Mucosa of rectum (tissue), 2 donors: ENCODE results near the gene OR8J1.
"Not testable (repeated sequence)": the region's sequence is repeated elsewhere in the genome, so short reads cannot be mapped to it uniquely, and the experiment has no call there.

Experiments
- H3K27ac ChIP-seq, 2 donors: one replicate each; pipeline ENCODE4 v1.7.0; 2013; ENCODE audit warnings: inconsistent platforms in 2 of 2, low read depth in 2 of 2, low read length in 2 of 2
- H3K27me3 ChIP-seq, 2 donors: one replicate each; pipeline ENCODE4 v1.7.0; 2013; ENCODE audit warnings: low read length in 2 of 2; ENCODE audit not compliant: control insufficient read depth in 2 of 2, insufficient read depth in 2 of 2
- H3K36me3 ChIP-seq, 2 donors: one replicate each; pipeline ENCODE4 v1.7.0; 2013; ENCODE audit warnings: low read length in 2 of 2; ENCODE audit not compliant: control insufficient read depth in 2 of 2, insufficient read depth in 2 of 2
- H3K4me1 ChIP-seq, 2 donors: one replicate each; pipeline ENCODE4 v1.7.0; 2013; ENCODE audit warnings: low read length in 2 of 2, mild to moderate bottlenecking in 1 of 2; ENCODE audit not compliant: control insufficient read depth in 2 of 2, insufficient read depth in 2 of 2
- H3K4me3 ChIP-seq, 2 donors: one replicate each; pipeline ENCODE4 v1.7.0; 2013; ENCODE audit warnings: low read length in 2 of 2
- H3K9ac ChIP-seq, 2 donors: one replicate each; pipeline ENCODE4 v1.7.0; 2013; ENCODE audit warnings: low read length in 2 of 2, low read depth in 1 of 2, mild to moderate bottlenecking in 1 of 2
- H3K9me3 ChIP-seq, 2 donors: one replicate each; pipeline ENCODE4 v1.7.0; 2013; ENCODE audit warnings: low read length in 2 of 2; ENCODE audit not compliant: control insufficient read depth in 2 of 2
- donor health status: healthy.
- donor health status: Normal muscosa, but diverticular disease.

The OR8J1 gene

GRCh38 chr11:56396047-56396446 is 42.0 kb downstream of the OR8J1 start:
- Histone ChIP-seq H3K9ac (no peak overlapping the region), H3K4me1 (no peaks in the 10 kb centered on the region), H3K27ac (no peak overlapping the region), H3K36me3 (no peaks in the 10 kb centered on the region), H3K9me3 (no peaks in the 10 kb centered on the region), H3K27me3 (no peaks in the 10 kb centered on the region), H3K4me3 (no peak overlapping the region)

DNA sequence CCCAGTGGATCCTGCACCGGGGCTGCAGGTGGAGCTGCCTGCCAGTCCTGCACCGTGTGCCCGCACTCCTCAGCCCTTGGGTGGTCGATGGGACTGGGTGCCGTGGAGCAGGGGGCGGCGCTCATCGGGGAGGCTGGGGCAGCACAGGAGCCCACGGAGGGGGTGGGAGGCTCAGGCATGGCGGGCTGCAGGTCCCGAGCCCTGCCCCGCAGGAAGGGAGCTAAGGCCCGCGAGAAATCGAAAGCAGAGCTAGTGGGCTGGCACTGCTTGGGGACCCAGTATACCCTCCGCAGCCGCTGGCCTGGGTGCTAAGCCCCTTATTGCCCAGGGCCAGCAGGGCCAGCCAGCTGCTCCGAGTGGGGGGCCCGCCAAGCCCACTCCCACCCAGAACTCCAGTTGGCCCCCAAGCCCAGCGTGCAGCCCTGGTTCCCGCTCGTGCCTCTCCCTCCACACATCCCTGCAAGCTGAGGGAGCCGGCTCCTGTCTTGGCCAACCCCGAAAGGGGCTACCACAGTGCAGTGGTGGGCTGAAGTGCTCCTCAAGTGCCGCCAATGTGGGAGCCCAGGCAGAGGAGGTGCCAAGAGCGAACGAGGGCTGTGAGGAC is 47.9 kb downstream of the OR8J1 start:
- H3K9me3 ChIP-seq, H3K36me3 ChIP-seq, H3K27me3 ChIP-seq, H3K4me3 ChIP-seq, H3K4me1 ChIP-seq, H3K9ac ChIP-seq, H3K27ac ChIP-seq: not testable (repeated sequence)

DNA sequence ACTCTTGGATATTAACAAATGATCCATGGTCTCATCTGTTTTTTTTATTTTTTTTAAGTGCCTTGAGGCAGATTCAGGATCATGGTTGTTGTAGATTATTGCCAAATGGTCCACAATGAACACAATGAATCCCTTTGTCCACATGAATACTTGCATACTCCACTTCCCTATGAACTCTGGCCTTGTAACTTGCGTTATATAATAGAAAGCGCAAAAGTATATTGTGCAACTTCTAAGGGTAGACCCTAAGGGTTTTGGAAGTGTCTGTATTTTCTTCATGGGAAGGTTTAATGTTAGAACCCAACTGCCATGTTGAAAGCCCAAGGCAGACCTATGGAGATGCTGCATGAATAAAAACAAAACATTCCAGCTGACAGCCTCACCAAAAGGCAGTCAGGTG is 50.3 kb downstream of the OR8J1 start:
- H3K9ac ChIP-seq: no peak overlapping the region
- no peaks in the 10 kb centered on the region for H3K4me1 ChIP-seq
- no peaks in the 10 kb centered on the region for H3K27me3 ChIP-seq
- H3K9me3 ChIP-seq: no peaks in the 10 kb centered on the region
- no peak overlapping the region for H3K27ac ChIP-seq
- no peak overlapping the region for H3K4me3 ChIP-seq
- H3K36me3 ChIP-seq: no peaks in the 10 kb centered on the region

- Histone ChIP-seq H3K36me3 (no peaks in the 10 kb centered on the region), H3K9me3 (no peaks in the 10 kb centered on the region), H3K4me3 (no peak overlapping the region), H3K27me3 (no peaks in the 10 kb centered on the region), H3K27ac (no peak overlapping the region), H3K4me1 (no peaks in the 10 kb centered on the region), H3K9ac (no peak overlapping the region)
Observed at GRCh38 chr11:56410801-56411200, 56.7 kb downstream of the OR8J1 start.
